ENCODE results near the gene SLC22A13. TPM values are rescaled to one million over a fixed set of nuclear protein-coding genes. Genes with fewer than 3 reads are reported as not detected.

Gene SLC22A13
- total and polyA plus RNA-seq, 9 of the 15 experiments (the other 6 are each of a cell fraction or from before 2014, with no cell fraction given), result 0.09 to 0.49 (median 0.17) TPM; not detected in 3

DNA sequence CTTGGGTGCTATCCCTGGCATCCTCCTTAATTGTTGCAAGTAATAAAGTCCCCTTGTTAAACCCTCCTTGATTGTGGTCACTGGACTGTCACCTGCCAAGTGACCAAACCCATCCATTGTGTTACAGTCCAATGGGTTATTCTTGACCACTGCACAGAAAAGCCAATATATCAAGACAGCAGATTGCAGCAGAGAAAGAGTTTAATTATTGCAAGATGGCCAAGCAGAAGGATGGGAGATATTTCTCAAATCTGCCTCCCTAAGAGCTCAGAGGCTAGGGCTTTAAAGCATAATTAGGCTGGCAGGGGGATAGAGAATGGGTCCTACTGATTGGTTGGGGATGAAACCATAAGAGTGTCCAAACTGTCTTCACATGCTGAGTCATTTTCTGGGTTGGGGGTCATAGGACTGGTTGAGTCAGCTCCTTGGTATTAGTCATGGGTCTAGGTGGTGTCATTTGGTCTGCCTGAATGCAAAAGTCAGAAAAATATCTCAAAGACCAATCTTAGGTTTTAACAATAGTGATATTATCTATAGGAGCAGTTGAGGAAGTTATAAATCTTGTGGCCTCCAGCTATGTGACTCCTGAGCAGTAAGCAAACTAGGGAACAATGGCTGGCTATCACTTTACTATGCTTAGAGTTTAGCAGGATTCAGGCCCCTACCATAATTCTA, 61.9 kb downstream of the SLC22A13 start (continued):
- TF ChIP-seq KAT2B (IDR thresholded peaks at IDR 0.05; ENCODE audit: low read depth, low read length), result no peak
- no peak for TF ChIP-seq ZNF384 (IDR thresholded peaks at IDR 0.05; ENCODE audit: low read depth, low read length)
- TF ChIP-seq ZNF140 (CRISPR knock-in tag; IDR thresholded peaks at IDR 0.05), result no peak
- TF ChIP-seq, protein P1, sequence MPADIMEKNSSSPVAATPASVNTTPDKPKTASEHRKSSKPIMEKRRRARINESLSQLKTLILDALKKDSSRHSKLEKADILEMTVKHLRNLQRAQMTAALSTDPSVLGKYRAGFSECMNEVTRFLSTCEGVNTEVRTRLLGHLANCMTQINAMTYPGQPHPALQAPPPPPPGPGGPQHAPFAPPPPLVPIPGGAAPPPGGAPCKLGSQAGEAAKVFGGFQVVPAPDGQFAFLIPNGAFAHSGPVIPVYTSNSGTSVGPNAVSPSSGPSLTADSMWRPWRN (IDR thresholded peaks at IDR 0.05; ENCODE audit: low read depth), result no peak
- no peak for TF ChIP-seq NRF1 (conservative IDR thresholded peaks at IDR 0.05 in 1 of 2, IDR thresholded peaks at IDR 0.05 in 1 of 2)
- TF ChIP-seq RFX7 (CRISPR knock-in tag; IDR thresholded peaks at IDR 0.05), result no peak
- no peak for TF ChIP-seq GATAD2B (IDR thresholded peaks at IDR 0.05; ENCODE audit: borderline replicate concordance)
- TF ChIP-seq, protein P2, sequence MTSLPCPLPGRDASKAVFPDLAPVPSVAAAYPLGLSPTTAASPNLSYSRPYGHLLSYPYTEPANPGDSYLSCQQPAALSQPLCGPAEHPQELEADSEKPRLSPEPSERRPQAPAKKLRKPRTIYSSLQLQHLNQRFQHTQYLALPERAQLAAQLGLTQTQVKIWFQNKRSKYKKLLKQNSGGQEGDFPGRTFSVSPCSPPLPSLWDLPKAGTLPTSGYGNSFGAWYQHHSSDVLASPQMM (CRISPR knock-in tag; IDR thresholded peaks at IDR 0.05), result no peak
- peak; percentile 41 for TF ChIP-seq ZNF766 (CRISPR knock-in tag; conservative IDR thresholded peaks at IDR 0.05)
- TF ChIP-seq TOE1 (IDR thresholded peaks at IDR 0.05; ENCODE audit: borderline replicate concordance), result peak; percentile 76
- TF ChIP-seq TOE1 (CRISPR knock-in tag; IDR thresholded peaks at IDR 0.05; ENCODE audit: borderline replicate concordance, low read depth), result no peak
- no peak for TF ChIP-seq SAFB2 (IDR thresholded peaks at IDR 0.05; ENCODE audit: borderline replicate concordance, low read depth, low read length, severe bottlenecking)
- no peak for TF ChIP-seq RBM22 (IDR thresholded peaks at IDR 0.05; ENCODE audit: low read depth, low read length, poor library complexity, severe bottlenecking)
- TF ChIP-seq MAZ (CRISPR knock-in tag; conservative IDR thresholded peaks at IDR 0.05 in 1 of 2, IDR thresholded peaks at IDR 0.05 in 1 of 2), result 0 out of 4 replicates have a peak, but pooled peaks of 1 of the 2 experiments have one; percentile 17
- TF ChIP-seq XRCC4 (IDR thresholded peaks at IDR 0.05; ENCODE audit: extremely low read depth, insufficient read depth, insufficient read length), result no peak
- TF ChIP-seq CBX2 (IDR thresholded peaks at IDR 0.05; ENCODE audit: insufficient read depth, low read length, poor library complexity, severe bottlenecking), result no peak

Small RNAs within 50 kb of the gene (small RNA-seq; reads per million reads assigned to genes)
- not detected for gene RNU6-235P

Other genes with a start within 250 kb of the SLC22A13 start
Only the 7 nearest of the 9 such genes appear.
- gene DLEC1, start 226.6 kb upstream of the SLC22A13 start, total RNA-seq (2014; rRNA removed), result not detected in 2 replicates
- not detected in 2 replicates for gene DLEC1, start 226.6 kb upstream of the SLC22A13 start, total RNA-seq (2014; rRNA removed; fragmentation: Illumina TruSeq; extraction: Trizol)
- gene DLEC1, start 226.6 kb upstream of the SLC22A13 start, total RNA-seq (2015; rRNA removed; fragmentation: Illumina TruSeq; extraction: Trizol), result not detected in 2 replicates
- 0.02 TPM in 1 of 2 replicates, not detected in the other for gene DLEC1, start 226.6 kb upstream of the SLC22A13 start, total RNA-seq (2021)
- not detected in 2 replicates for gene DLEC1, start 226.6 kb upstream of the SLC22A13 start, polyA plus RNA-seq (2011; rRNA removed)
- not detected in 2 replicates for gene DLEC1, start 226.6 kb upstream of the SLC22A13 start, polyA plus RNA-seq (2014; fragmentation: Illumina TruSeq; extraction: Trizol)
- under 1 TPM; 0.07 to 0.08 TPM for gene DLEC1, start 226.6 kb upstream of the SLC22A13 start, polyA plus RNA-seq (2014; fragmentation: Nextera tagmentation; extraction: Ambion mirVana)
- not detected in 2 replicates for gene DLEC1, start 226.6 kb upstream of the SLC22A13 start, polyA plus RNA-seq (2014; rRNA removed)
- gene ACAA1, start 128.7 kb upstream of the SLC22A13 start, total RNA-seq (2014; rRNA removed), result 55.0 and 66.3 TPM in 2 replicates
- gene ACAA1, start 128.7 kb upstream of the SLC22A13 start, total RNA-seq (2014; rRNA removed; fragmentation: Illumina TruSeq; extraction: Trizol), result 23.6 and 34.5 TPM in 2 replicates
- 53.5 and 62.3 TPM in 2 replicates for gene ACAA1, start 128.7 kb upstream of the SLC22A13 start, total RNA-seq (2015; rRNA removed; fragmentation: Illumina TruSeq; extraction: Trizol)
- gene ACAA1, start 128.7 kb upstream of the SLC22A13 start, total RNA-seq (2021), result 66.8 and 67.9 TPM in 2 replicates
- 60.2 and 92.0 TPM in 2 replicates for gene ACAA1, start 128.7 kb upstream of the SLC22A13 start, polyA plus RNA-seq (2011; rRNA removed)
- 54.5 and 57.2 TPM in 2 replicates for gene ACAA1, start 128.7 kb upstream of the SLC22A13 start, polyA plus RNA-seq (2014; fragmentation: Illumina TruSeq; extraction: Trizol)
- 1 to 10 TPM; 4.0 to 7.9 TPM for gene ACAA1, start 128.7 kb upstream of the SLC22A13 start, polyA plus RNA-seq (2014; fragmentation: Nextera tagmentation; extraction: Ambion mirVana)
- gene ACAA1, start 128.7 kb upstream of the SLC22A13 start, polyA plus RNA-seq (2014; rRNA removed), result 88.9 and 96.0 TPM in 2 replicates
- gene MYD88, start 127.2 kb upstream of the SLC22A13 start, total RNA-seq (2014; rRNA removed), result 13.3 and 25.3 TPM in 2 replicates
- gene MYD88, start 127.2 kb upstream of the SLC22A13 start, total RNA-seq (2014; rRNA removed; fragmentation: Illumina TruSeq; extraction: Trizol), result 3.2 and 3.3 TPM in 2 replicates
- 4.1 and 5.0 TPM in 2 replicates for gene MYD88, start 127.2 kb upstream of the SLC22A13 start, total RNA-seq (2015; rRNA removed; fragmentation: Illumina TruSeq; extraction: Trizol)
- gene MYD88, start 127.2 kb upstream of the SLC22A13 start, total RNA-seq (2021), result 33.0 and 33.1 TPM in 2 replicates
- 37.6 and 37.8 TPM in 2 replicates for gene MYD88, start 127.2 kb upstream of the SLC22A13 start, polyA plus RNA-seq (2011; rRNA removed)
- gene MYD88, start 127.2 kb upstream of the SLC22A13 start, polyA plus RNA-seq (2014; fragmentation: Illumina TruSeq; extraction: Trizol), result 39.2 and 47.3 TPM in 2 replicates
- 10 to 100 TPM; 19.5 to 37.7 TPM for gene MYD88, start 127.2 kb upstream of the SLC22A13 start, polyA plus RNA-seq (2014; fragmentation: Nextera tagmentation; extraction: Ambion mirVana)
- 27.6 and 37.7 TPM in 2 replicates for gene MYD88, start 127.2 kb upstream of the SLC22A13 start, polyA plus RNA-seq (2014; rRNA removed)
- 32.8 and 35.0 TPM in 2 replicates for gene OXSR1, start 100.3 kb upstream of the SLC22A13 start, total RNA-seq (2014; rRNA removed)
- gene OXSR1, start 100.3 kb upstream of the SLC22A13 start, total RNA-seq (2014; rRNA removed; fragmentation: Illumina TruSeq; extraction: Trizol), result 50.0 and 55.2 TPM in 2 replicates
- gene OXSR1, start 100.3 kb upstream of the SLC22A13 start, total RNA-seq (2015; rRNA removed; fragmentation: Illumina TruSeq; extraction: Trizol), result 44.7 and 47.6 TPM in 2 replicates
- gene OXSR1, start 100.3 kb upstream of the SLC22A13 start, total RNA-seq (2021), result 48.6 and 56.4 TPM in 2 replicates
- gene OXSR1, start 100.3 kb upstream of the SLC22A13 start, polyA plus RNA-seq (2011; rRNA removed), result 63.4 and 87.6 TPM in 2 replicates
- 54.1 and 60.9 TPM in 2 replicates for gene OXSR1, start 100.3 kb upstream of the SLC22A13 start, polyA plus RNA-seq (2014; fragmentation: Illumina TruSeq; extraction: Trizol)
- gene OXSR1, start 100.3 kb upstream of the SLC22A13 start, polyA plus RNA-seq (2014; fragmentation: Nextera tagmentation; extraction: Ambion mirVana), result 10 to 100 TPM; 15.7 to 19.8 TPM
- gene OXSR1, start 100.3 kb upstream of the SLC22A13 start, polyA plus RNA-seq (2014; rRNA removed), result 48.7 and 50.3 TPM in 2 replicates
- not detected in 2 replicates for gene SLC22A14, start 16.5 kb downstream of the SLC22A13 start, total RNA-seq (2014; rRNA removed)
- gene SLC22A14, start 16.5 kb downstream of the SLC22A13 start, total RNA-seq (2014; rRNA removed; fragmentation: Illumina TruSeq; extraction: Trizol), result not detected in 2 replicates
- 0.07 TPM in 1 of 2 replicates, not detected in the other for gene SLC22A14, start 16.5 kb downstream of the SLC22A13 start, total RNA-seq (2015; rRNA removed; fragmentation: Illumina TruSeq; extraction: Trizol)
- gene SLC22A14, start 16.5 kb downstream of the SLC22A13 start, total RNA-seq (2021), result not detected in 2 replicates
- gene SLC22A14, start 16.5 kb downstream of the SLC22A13 start, polyA plus RNA-seq (2011; rRNA removed), result 0.04 TPM in 1 of 2 replicates, not detected in the other
- gene SLC22A14, start 16.5 kb downstream of the SLC22A13 start, polyA plus RNA-seq (2014; fragmentation: Illumina TruSeq; extraction: Trizol), result not detected in 2 replicates
- under 1 TPM in 1 of 2 experiments, not detected in 1; 0.03 TPM for gene SLC22A14, start 16.5 kb downstream of the SLC22A13 start, polyA plus RNA-seq (2014; fragmentation: Nextera tagmentation; extraction: Ambion mirVana)
- 0.07 TPM in 1 of 2 replicates, not detected in the other for gene SLC22A14, start 16.5 kb downstream of the SLC22A13 start, polyA plus RNA-seq (2014; rRNA removed)
- gene XYLB, start 81.0 kb downstream of the SLC22A13 start, total RNA-seq (2014; rRNA removed), result 10.6 and 17.3 TPM in 2 replicates
- 10.6 and 13.2 TPM in 2 replicates for gene XYLB, start 81.0 kb downstream of the SLC22A13 start, total RNA-seq (2014; rRNA removed; fragmentation: Illumina TruSeq; extraction: Trizol)
- gene XYLB, start 81.0 kb downstream of the SLC22A13 start, total RNA-seq (2015; rRNA removed; fragmentation: Illumina TruSeq; extraction: Trizol), result 12.5 and 14.6 TPM in 2 replicates
- 19.5 and 20.2 TPM in 2 replicates for gene XYLB, start 81.0 kb downstream of the SLC22A13 start, total RNA-seq (2021)
- 12.7 and 15.1 TPM in 2 replicates for gene XYLB, start 81.0 kb downstream of the SLC22A13 start, polyA plus RNA-seq (2011; rRNA removed)
- 15.5 and 17.0 TPM in 2 replicates for gene XYLB, start 81.0 kb downstream of the SLC22A13 start, polyA plus RNA-seq (2014; fragmentation: Illumina TruSeq; extraction: Trizol)
- 1 to 10 TPM; 4.0 to 6.1 TPM for gene XYLB, start 81.0 kb downstream of the SLC22A13 start, polyA plus RNA-seq (2014; fragmentation: Nextera tagmentation; extraction: Ambion mirVana)
- gene XYLB, start 81.0 kb downstream of the SLC22A13 start, polyA plus RNA-seq (2014; rRNA removed), result 12.5 and 12.8 TPM in 2 replicates
- gene ACVR2B, start 188.1 kb downstream of the SLC22A13 start, total RNA-seq (2014; rRNA removed), result 10.8 and 11.8 TPM in 2 replicates
- gene ACVR2B, start 188.1 kb downstream of the SLC22A13 start, total RNA-seq (2014; rRNA removed; fragmentation: Illumina TruSeq; extraction: Trizol), result 13.9 and 15.0 TPM in 2 replicates
- gene ACVR2B, start 188.1 kb downstream of the SLC22A13 start, total RNA-seq (2015; rRNA removed; fragmentation: Illumina TruSeq; extraction: Trizol), result 7.4 and 7.7 TPM in 2 replicates
- gene ACVR2B, start 188.1 kb downstream of the SLC22A13 start, total RNA-seq (2021), result 20.5 and 23.7 TPM in 2 replicates
- 7.1 and 8.8 TPM in 2 replicates for gene ACVR2B, start 188.1 kb downstream of the SLC22A13 start, polyA plus RNA-seq (2011; rRNA removed)
- 5.9 and 6.2 TPM in 2 replicates for gene ACVR2B, start 188.1 kb downstream of the SLC22A13 start, polyA plus RNA-seq (2014; fragmentation: Illumina TruSeq; extraction: Trizol)
- gene ACVR2B, start 188.1 kb downstream of the SLC22A13 start, polyA plus RNA-seq (2014; fragmentation: Nextera tagmentation; extraction: Ambion mirVana), result 1 to 10 TPM; 1.8 to 2.6 TPM
- gene ACVR2B, start 188.1 kb downstream of the SLC22A13 start, polyA plus RNA-seq (2014; rRNA removed), result 5.5 and 5.8 TPM in 2 replicates

All from K562 (cell line).